HL-60 (cell line): ENCODE measurements around the gene RHEBL1.

ENCODE experiments used
- GABPA ChIP-seq: IDR thresholded peaks from 2 replicates; pipeline ENCODE4 v1.6.1; 2012; ENCODE audit warnings: low read depth
- SPI1 ChIP-seq: IDR thresholded peaks from 2 replicates; pipeline ENCODE4 v1.6.1; 2012; ENCODE audit warnings: low read depth, mild to moderate bottlenecking, borderline replicate concordance
- TF ChIP-seq, protein P1 (sequence below): IDR thresholded peaks from one replicate; pipeline ENCODE4 v1.5.1; 2011; ENCODE audit warnings: low read length, control low read depth, inconsistent platforms; ENCODE audit not compliant: insufficient read depth
- TF ChIP-seq, protein P2 (sequence below): IDR thresholded peaks from 2 replicates; pipeline ENCODE4 v1.6.1; 2012; ENCODE audit warnings: low read depth; ENCODE audit not compliant: insufficient replicate concordance

DNA sequence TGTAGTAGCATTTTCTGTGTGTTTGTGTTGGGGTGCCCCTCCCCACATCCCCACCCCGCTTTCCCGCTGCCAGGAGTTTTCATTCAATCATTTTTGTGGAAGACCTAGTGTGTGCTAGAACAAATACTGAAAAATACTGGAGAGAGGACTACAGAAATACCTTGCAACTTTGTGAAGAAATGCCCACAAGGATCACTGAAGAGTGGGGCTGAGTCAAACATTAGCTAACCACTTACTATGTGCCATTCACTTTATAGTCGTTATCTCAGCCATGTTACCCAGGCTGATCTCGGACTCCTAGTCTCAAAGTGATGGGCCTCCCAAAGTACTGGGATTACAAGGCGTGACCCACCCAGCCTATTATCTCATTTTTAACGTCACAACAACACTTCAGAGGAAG lies 41.4 kb upstream of the RHEBL1 start:
- TF ChIP-seq, protein P1, sequence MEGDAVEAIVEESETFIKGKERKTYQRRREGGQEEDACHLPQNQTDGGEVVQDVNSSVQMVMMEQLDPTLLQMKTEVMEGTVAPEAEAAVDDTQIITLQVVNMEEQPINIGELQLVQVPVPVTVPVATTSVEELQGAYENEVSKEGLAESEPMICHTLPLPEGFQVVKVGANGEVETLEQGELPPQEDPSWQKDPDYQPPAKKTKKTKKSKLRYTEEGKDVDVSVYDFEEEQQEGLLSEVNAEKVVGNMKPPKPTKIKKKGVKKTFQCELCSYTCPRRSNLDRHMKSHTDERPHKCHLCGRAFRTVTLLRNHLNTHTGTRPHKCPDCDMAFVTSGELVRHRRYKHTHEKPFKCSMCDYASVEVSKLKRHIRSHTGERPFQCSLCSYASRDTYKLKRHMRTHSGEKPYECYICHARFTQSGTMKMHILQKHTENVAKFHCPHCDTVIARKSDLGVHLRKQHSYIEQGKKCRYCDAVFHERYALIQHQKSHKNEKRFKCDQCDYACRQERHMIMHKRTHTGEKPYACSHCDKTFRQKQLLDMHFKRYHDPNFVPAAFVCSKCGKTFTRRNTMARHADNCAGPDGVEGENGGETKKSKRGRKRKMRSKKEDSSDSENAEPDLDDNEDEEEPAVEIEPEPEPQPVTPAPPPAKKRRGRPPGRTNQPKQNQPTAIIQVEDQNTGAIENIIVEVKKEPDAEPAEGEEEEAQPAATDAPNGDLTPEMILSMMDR: no peak
- TF ChIP-seq, protein P2, sequence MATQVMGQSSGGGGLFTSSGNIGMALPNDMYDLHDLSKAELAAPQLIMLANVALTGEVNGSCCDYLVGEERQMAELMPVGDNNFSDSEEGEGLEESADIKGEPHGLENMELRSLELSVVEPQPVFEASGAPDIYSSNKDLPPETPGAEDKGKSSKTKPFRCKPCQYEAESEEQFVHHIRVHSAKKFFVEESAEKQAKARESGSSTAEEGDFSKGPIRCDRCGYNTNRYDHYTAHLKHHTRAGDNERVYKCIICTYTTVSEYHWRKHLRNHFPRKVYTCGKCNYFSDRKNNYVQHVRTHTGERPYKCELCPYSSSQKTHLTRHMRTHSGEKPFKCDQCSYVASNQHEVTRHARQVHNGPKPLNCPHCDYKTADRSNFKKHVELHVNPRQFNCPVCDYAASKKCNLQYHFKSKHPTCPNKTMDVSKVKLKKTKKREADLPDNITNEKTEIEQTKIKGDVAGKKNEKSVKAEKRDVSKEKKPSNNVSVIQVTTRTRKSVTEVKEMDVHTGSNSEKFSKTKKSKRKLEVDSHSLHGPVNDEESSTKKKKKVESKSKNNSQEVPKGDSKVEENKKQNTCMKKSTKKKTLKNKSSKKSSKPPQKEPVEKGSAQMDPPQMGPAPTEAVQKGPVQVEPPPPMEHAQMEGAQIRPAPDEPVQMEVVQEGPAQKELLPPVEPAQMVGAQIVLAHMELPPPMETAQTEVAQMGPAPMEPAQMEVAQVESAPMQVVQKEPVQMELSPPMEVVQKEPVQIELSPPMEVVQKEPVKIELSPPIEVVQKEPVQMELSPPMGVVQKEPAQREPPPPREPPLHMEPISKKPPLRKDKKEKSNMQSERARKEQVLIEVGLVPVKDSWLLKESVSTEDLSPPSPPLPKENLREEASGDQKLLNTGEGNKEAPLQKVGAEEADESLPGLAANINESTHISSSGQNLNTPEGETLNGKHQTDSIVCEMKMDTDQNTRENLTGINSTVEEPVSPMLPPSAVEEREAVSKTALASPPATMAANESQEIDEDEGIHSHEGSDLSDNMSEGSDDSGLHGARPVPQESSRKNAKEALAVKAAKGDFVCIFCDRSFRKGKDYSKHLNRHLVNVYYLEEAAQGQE: no peak
- TF ChIP-seq SPI1 (no peak), GABPA (no peak)
